LHCN-M2 (cell line): Measurements from ENCODE around the gene HSD17B8. TPM values are rescaled to one million over a fixed set of nuclear protein-coding genes. Genes with fewer than 3 reads are reported as not detected.
A peak's percentile ranks its signal among the peaks of the same experiment; 100 is the strongest.

Experiments used
- DNase-seq: peaks from one replicate; pipeline ENCODE4 v3.0.0-alpha.2; 2012; ENCODE audit warnings: low read depth
- total RNA-seq: library from RNA; depleted of rRNA; stranded (reverse); fragments of >200 nt; gene quantifications from 2 replicates; pipeline ENCODE4 v1.2.3, GENCODE V29; 2014

HSD17B8 gene
- total RNA-seq, 1 experiment from 2014 or later, result 9.1 TPM

- peak; percentile 48 for DNase-seq
Measured at GRCh38 chr6:33191383-33192104, 12.9 kb upstream of the HSD17B8 start.

DNA sequence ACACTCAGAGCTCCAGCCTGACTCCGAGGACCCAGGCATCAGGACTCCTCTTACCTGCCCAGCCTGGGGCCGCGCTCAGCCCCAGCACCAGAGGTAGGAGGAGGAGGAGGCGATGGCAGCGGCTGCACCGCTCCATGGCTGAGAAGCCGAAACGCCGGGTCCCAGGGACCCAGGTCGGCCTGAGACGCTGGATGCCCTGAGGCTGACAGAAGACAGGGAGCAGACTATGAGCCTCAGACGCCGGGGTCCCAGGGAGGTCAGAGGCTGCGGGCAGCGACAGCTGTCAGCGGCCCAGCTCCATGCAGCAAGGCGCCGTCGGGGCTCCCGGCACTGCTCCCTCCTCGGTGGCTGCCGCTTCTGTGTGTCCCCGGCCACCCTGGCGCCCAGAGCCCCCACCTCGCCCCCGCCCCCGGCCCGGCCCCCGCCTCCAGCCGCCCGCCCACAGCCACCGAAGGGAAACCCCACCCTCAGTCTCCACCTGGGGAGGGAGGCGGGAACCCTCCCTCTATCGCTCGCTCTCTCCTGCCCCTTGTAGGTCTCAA lies 12.3 kb upstream of the HSD17B8 start, which contains the start of gene COL11A2:
TSS of gene COL11A2 (minus strand) at position 363 of the 542 bp plus-strand sequence. CDS start at position 136, 227 bp downstream.
- DNase-seq, result no peak

GRCh38 chr6:33192671-33193602 lies 11.5 kb upstream of the HSD17B8 start:
- no peak for DNase-seq

GRCh38 chr6:33193619-33194018 lies 10.8 kb upstream of the HSD17B8 start:
- DNase-seq, result no peak

DNA sequence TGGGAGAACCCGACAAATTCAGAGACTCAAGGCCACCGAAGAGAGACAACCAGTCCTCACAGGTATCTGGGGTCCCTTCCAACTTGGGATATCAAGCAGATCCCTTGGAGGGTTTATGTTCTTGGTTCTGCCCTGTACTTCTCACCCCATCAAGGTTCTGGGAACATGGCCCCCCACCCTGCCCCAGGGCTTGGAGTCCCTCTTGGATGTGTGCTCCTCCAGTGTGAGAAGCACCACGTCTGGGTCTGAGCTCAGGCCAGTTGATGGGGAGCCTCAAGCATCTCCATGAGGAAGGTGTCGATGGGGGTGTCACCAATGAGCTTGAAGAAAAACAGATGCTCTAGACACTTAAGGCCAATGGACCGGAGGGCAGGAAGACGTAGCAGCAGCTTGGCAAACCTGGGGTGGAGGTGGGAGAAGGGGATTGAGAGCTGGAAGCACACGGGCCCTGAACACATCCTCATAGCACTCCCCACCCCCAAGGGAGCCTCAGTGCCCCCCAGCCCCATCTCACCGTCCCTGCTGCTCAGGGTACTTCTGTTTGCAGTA lies 9.9 kb upstream of the HSD17B8 start:
- DNase-seq, result no peak

DNA sequence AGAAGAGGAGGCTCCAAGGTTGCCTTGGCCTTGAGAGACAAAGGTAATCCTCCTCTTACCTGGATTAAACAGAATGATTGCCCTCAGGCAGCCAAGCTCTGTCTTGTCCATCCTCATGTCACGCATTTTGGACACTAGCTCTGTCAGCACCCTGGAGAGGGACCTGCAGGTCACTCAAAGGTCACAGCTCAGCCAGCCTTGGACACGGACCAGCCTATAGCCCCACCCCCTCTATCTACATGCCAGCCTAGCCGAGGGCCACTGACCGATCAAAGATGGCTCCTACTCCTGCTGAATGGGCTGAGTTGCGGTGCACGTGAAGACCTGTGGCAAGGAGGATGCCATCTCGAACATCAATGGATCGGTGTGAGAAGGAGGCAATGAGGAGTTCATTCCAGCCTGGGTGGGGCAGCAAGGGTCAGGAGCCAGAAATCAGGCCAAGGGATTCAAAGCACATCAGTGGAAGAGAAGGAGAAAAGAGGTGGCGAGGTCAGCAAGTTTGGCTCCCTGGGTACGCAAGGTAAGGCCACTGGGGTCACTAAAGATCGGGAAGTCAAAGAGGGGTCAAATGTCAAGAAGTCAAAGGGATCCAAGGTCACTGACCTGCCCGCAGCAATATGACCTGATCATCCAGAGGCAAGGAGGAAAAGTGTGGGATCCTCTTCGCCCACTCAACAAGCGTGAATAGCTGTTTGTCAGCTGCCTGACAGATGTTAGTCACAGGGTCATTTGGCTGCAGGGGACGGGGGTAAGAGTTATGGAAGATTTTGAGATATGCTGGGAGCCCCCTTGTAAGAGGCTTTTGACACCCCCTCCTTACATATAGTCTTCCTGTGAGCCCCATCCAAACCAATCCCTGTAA lies 8.9 kb upstream of the HSD17B8 start:
- DNase-seq, result no peak

GRCh38 chr6:33197431-33198048 lies 6.9 kb upstream of the HSD17B8 start:
- peak; percentile 74 for DNase-seq

- DNase-seq, result no peak
Measured at GRCh38 chr6:33198159-33198852, 6.1 kb upstream of the HSD17B8 start.

- DNase-seq, result no peak
Measured at GRCh38 chr6:33198853-33199436, 5.5 kb upstream of the HSD17B8 start.

- peak; percentile 67 for DNase-seq
Measured at GRCh38 chr6:33199687-33200218, 4.7 kb upstream of the HSD17B8 start.

DNA sequence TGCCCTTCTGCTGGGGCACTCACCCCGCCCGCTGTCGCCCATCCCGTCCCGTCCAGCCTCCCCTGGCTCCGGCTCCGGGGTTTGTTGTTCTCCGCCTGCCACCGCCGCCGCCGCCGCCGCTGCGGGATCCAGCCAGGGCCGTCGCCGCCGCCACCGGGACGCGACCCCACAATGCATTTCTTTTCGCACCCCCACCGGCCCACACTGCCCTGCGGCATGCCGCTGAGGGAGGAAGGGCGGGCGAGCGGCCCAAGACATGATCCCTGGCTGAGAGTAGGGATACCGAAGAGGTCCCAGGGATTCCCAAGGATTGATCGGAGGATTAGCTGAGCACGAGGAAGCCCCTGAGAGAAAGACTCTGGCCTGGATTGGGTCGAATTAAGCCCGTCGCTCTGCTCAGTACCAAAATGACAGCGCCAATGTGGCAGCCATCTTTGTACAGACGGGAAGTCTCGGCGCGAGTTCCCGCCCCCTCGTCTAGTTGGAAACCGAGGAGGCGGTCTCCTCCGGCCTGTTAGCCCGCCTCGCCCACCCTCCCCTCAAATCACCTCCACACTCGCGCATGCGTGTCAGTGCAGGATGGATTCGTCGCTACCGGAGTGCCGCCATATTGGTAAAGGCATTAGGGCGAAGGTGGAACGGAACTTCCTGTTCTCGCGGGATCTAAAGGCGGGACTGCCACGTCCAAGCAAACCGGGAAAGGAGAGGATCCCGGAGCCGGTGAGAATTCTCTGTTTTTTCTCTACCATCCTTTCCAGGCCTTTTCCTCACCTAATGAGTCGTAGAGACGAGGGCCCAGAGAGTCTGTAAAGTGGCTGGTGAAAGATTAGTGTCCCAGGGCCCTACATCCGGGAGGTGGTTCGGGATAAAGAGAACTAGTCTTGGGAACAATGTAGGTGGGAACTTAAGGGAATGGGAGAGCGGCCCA lies 4.0 kb upstream of the HSD17B8 start, which contains the start of the genes RXRB and SLC39A7:
TSS of gene RXRB (minus strand) at position 447 of the 928 bp plus-strand sequence. CDS start at position 258, 189 bp downstream.
TSS of gene SLC39A7 (plus strand) at position 649 of the 928 bp plus-strand sequence. CDS start 379 bp downstream, outside the sequence.
- DNase-seq, result peak; percentile 99

GRCh38 chr6:33201147-33201545 lies 3.3 kb upstream of the HSD17B8 start:
- no peak for DNase-seq

DNA sequence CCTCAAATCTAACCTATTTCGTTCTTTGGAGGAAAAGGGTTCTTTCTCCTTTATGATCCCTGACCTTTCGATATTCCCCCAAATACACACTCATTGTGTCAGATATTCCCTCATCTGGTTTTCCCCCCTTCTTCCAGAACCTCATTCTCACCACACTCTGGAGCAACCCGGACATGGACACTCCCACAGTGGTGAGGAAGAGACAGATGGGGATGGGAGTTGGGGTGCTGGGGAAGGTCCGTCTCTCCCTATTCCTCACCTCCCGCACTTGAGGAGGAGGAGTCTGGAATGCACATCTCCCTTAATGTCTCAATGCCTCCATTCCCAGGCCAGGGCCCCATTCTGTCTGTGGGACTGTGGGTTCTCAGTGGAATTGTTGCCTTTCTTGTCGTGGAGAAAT lies 2.5 kb upstream of the HSD17B8 start:
- DNase-seq, result no peak

- DNase-seq, result no peak
Measured at GRCh38 chr6:33202799-33203198, 1.7 kb upstream of the HSD17B8 start.

- DNase-seq, result no peak
Measured at GRCh38 chr6:33203443-33204164, 851 bp upstream of the HSD17B8 start.

- DNase-seq, result no peak
Measured at GRCh38 chr6:33204165-33204414, 365 bp upstream of the HSD17B8 start.
